ENCODE results near the gene CSNK1G1. TPM values are rescaled to one million over a fixed set of nuclear protein-coding genes. Genes with fewer than 3 reads are reported as not detected.

Gene CSNK1G1
- polyA plus RNA-seq, 1 experiment: 8.0 TPM

- CTCF ChIA-PET: interaction anchor here (0.7 kb wide), 1 partner anchor 738 kb away, joined by 3 read pairs; no protein-coding TSS in a partner anchor
- Histone ChIP-seq H3K36me3 (ENCODE audit: control insufficient read depth, insufficient read depth, low read length) (peaks cover 12% of the 10 kb centered on the region), H3K4me3 (ENCODE audit: low read depth, low read length) (no peak overlapping the region), H3K27me3 (ENCODE audit: control insufficient read depth, insufficient read depth, low read length) (no peaks in the 10 kb centered on the region)
- POLR2A ChIA-PET: no interaction called here
- DNase-seq (ENCODE audit: low read depth): no peak
- TF ChIP-seq, protein P1, sequence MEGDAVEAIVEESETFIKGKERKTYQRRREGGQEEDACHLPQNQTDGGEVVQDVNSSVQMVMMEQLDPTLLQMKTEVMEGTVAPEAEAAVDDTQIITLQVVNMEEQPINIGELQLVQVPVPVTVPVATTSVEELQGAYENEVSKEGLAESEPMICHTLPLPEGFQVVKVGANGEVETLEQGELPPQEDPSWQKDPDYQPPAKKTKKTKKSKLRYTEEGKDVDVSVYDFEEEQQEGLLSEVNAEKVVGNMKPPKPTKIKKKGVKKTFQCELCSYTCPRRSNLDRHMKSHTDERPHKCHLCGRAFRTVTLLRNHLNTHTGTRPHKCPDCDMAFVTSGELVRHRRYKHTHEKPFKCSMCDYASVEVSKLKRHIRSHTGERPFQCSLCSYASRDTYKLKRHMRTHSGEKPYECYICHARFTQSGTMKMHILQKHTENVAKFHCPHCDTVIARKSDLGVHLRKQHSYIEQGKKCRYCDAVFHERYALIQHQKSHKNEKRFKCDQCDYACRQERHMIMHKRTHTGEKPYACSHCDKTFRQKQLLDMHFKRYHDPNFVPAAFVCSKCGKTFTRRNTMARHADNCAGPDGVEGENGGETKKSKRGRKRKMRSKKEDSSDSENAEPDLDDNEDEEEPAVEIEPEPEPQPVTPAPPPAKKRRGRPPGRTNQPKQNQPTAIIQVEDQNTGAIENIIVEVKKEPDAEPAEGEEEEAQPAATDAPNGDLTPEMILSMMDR (IDR thresholded peaks at IDR 0.05; ENCODE audit: insufficient read depth, low read depth, low read length): no peak
Measured at GRCh38 chr15:64117759-64118487, 238.1 kb downstream of the CSNK1G1 start.

Small RNA genes lying within 50 kb of the gene (small RNA-seq; reads per million reads assigned to genes)
- not detected for gene RF00554 (ENCODE audit: insufficient read length, low read depth, low replicate concordance)

Other genes with a start within 250 kb of the CSNK1G1 start
- gene SNX22, start 204.4 kb downstream of the CSNK1G1 start, polyA plus RNA-seq (2011; rRNA removed): 0.04 and 0.07 TPM in 2 replicates
- 1,721 and 1,794 TPM in 2 replicates for gene PPIB, start 193.2 kb downstream of the CSNK1G1 start, polyA plus RNA-seq (2011; rRNA removed)
- gene PCLAF, start 25.3 kb upstream of the CSNK1G1 start, polyA plus RNA-seq (2011; rRNA removed): 127 and 143 TPM in 2 replicates
- gene TRIP4, start 31.7 kb upstream of the CSNK1G1 start, polyA plus RNA-seq (2011; rRNA removed): 14.3 and 21.0 TPM in 2 replicates
- 12.1 and 12.5 TPM in 2 replicates for gene ZNF609, start 104.4 kb upstream of the CSNK1G1 start, polyA plus RNA-seq (2011; rRNA removed)